Bronchial epithelial cell (primary cell): ENCODE data around the gene ZNF333. TPM values are rescaled to one million over a fixed set of nuclear protein-coding genes. Genes with fewer than 3 reads are reported as not detected.
A peak's percentile ranks its signal among the peaks of the same experiment; 100 is the strongest.

Source experiments
- DNase-seq: peaks from one replicate; pipeline ENCODE4 v3.0.0-alpha.2; 2010; ENCODE audit warnings: low read depth
- FAIRE-seq: peaks from 2 replicates; lab custom pipeline; 2011; peaks lifted over from hg19 to GRCh38; lab: Jason Lieb, UNC
- H3K27me3 ChIP-seq: 2 replicates; pipeline ENCODE4 v1.5.1; 2011; ENCODE audit warnings: low read length; ENCODE audit not compliant: control insufficient read depth, insufficient read depth
- H3K36me3 ChIP-seq: 2 replicates; pipeline ENCODE4 v1.5.1; 2011; ENCODE audit warnings: low read length; ENCODE audit not compliant: control insufficient read depth, insufficient read depth
- H3K4me3 ChIP-seq: 2 replicates; pipeline ENCODE4 v1.5.1; 2011; ENCODE audit warnings: mild to moderate bottlenecking, low read depth, low read length, control low read depth
- total RNA-seq: library from RNA; depleted of rRNA; stranded (reverse); fragments of >200 nt; gene quantifications from 2 replicates; pipeline ENCODE4 v1.2.1, GENCODE V29; 2014
- TF ChIP-seq, protein P1 (sequence below): IDR thresholded peaks from 2 replicates; pipeline ENCODE4 v1.5.1; 2011; ENCODE audit warnings: mild to moderate bottlenecking, moderate library complexity, low read length, control low read depth, inconsistent platforms; ENCODE audit not compliant: insufficient read depth, severe bottlenecking

ZNF333 gene
- total RNA-seq, 1 donor from 2014 or later: 22.9 TPM

DNA sequence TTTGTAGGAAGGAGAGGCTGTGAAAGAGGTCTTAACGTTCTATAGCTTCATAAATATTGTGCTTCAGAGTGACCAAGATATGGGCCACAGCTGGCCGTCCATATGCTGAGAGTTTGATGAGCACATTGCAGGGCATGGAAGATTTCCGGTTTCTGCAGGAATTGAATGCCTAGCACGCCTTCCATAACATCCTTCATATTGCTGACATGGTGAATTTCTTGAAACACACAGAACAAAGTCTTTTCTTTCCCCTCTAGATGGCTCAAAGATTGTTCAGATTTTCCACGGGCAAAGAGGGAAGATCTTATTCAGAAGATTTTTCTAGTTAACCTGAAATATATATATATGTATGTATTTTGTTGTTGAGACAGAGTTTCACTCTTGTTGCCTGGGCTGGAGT, 46.1 kb downstream of the ZNF333 start:
- TF ChIP-seq, protein P1, sequence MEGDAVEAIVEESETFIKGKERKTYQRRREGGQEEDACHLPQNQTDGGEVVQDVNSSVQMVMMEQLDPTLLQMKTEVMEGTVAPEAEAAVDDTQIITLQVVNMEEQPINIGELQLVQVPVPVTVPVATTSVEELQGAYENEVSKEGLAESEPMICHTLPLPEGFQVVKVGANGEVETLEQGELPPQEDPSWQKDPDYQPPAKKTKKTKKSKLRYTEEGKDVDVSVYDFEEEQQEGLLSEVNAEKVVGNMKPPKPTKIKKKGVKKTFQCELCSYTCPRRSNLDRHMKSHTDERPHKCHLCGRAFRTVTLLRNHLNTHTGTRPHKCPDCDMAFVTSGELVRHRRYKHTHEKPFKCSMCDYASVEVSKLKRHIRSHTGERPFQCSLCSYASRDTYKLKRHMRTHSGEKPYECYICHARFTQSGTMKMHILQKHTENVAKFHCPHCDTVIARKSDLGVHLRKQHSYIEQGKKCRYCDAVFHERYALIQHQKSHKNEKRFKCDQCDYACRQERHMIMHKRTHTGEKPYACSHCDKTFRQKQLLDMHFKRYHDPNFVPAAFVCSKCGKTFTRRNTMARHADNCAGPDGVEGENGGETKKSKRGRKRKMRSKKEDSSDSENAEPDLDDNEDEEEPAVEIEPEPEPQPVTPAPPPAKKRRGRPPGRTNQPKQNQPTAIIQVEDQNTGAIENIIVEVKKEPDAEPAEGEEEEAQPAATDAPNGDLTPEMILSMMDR: no peak
- no peaks in the 10 kb centered on the region for H3K27me3 ChIP-seq
- no peak for DNase-seq
- no peak overlapping the region for H3K4me3 ChIP-seq
- H3K36me3 ChIP-seq: no peaks in the 10 kb centered on the region
- no peak for FAIRE-seq

DNA sequence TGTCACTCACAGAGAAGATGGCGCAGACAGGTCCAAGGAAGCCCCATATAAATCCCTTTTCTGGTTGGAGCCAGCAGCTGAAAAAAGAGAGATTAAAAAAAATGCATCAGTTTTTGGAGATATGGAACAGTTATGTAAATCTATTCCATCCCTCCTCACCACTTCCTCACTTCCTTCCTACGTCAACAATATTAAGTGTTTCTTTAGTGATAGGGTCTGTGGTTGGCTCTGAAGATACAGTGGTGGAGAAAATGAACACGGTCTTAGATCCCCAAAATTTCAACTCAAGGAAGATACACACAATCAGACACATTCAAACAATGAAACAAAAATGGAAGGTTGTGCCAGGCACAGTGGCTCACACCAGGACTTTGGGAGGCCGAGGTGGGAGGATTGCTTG, 57.0 kb downstream of the ZNF333 start:
- Histone ChIP-seq H3K27me3 (no peaks in the 10 kb centered on the region), H3K4me3 (no peak overlapping the region), H3K36me3 (no peaks in the 10 kb centered on the region)
- TF ChIP-seq, protein P1: no peak
- DNase-seq: no peak
- no peak for FAIRE-seq

DNA sequence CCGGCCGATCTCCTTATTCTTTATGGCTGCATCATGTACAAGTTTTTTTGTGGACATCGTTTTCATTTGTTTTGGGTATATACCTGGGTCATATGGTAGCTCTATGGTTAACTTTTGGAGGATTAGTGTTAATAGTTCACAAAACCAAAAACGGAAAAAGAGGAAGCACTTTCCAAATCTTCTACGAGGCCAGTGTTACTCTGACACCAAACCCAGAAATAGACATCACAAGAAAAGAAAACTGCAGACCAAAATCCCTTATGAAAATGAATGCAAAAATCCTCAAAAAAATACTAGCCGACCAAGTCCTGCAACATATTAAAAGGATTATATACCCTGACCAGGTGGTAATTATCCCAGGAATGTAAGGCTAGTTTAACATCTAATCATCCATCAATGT, 58.8 kb downstream of the ZNF333 start:
- Histone ChIP-seq H3K27me3 (no peaks in the 10 kb centered on the region), H3K4me3 (no peak overlapping the region), H3K36me3 (no peaks in the 10 kb centered on the region)
- FAIRE-seq (no peak), DNase-seq (no peak)
- TF ChIP-seq, protein P1: no peak

DNA sequence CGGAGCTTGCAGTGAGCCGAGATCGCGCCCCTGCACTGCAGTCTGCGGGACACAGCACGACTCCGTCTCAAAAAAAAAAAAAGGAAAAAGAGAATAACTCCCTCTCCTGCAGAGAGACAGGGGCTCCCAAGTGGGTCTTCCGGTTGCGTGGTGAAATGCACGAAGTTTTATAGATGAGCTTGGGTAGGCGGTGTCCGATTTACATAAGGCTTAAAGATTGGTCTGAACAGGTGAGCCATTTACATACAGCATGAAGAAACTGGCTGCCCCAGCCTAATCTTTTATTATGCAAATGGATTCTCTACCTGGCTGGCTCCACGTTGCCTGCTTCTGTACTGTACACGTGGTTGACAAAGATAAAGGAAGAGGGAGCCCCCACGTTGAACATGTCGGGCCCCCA, 69.0 kb downstream of the ZNF333 start:
- TF ChIP-seq, protein P1: no peak
- H3K36me3 ChIP-seq: no peaks in the 10 kb centered on the region
- H3K27me3 ChIP-seq: no peaks in the 10 kb centered on the region
- H3K4me3 ChIP-seq: no peak overlapping the region
- DNase-seq: peak; percentile 8
- FAIRE-seq: no peak

DNA sequence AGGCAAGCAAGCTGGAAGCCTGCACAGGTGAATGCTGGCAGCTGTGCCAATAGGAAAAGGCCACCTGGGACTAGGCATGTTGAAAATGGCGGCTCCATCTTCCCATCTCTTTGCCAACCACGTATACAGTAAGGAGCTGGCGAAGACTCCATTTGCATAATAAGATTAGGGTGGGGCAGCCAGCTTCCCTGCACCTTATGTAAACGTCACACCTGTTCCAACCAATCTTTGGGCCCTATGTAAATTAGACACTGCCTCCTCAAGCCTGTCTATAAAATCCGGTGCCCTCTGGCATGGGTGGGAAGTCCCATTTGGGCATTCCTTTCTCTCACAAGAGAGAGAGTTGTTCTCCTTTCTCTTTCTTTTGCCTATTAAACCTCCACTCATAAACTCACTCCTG, 71.8 kb downstream of the ZNF333 start:
- H3K36me3 ChIP-seq: no peaks in the 10 kb centered on the region
- no peak for DNase-seq
- no peak overlapping the region for H3K4me3 ChIP-seq
- no peaks in the 10 kb centered on the region for H3K27me3 ChIP-seq
- no peak for FAIRE-seq
- TF ChIP-seq, protein P1: no peak

DNA sequence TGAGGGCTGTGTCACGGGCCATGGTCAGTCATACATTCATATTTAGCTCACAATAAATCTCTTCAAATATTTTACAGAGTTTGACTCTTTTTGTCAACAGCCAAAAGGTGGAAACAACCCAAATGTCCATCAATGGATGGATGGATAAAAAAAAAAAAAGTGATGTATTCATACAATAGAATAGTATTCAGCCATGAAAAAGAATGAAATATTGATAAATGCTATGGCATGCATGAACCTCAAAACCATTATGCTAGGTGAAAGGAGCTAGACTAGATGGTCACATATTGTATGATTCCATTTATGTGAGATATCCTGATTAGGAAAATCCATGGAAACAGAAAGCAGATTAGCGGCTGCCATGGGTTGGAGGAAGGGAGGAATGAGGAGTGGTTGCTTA, 72.3 kb downstream of the ZNF333 start:
- Histone ChIP-seq H3K27me3 (no peaks in the 10 kb centered on the region), H3K36me3 (no peaks in the 10 kb centered on the region), H3K4me3 (no peak overlapping the region)
- no peak for FAIRE-seq
- TF ChIP-seq, protein P1: no peak
- no peak for DNase-seq
